Type B pancreatic cell (in vitro differentiated cells): ENCODE data around the gene MYO1C. TPM values are rescaled to one million over a fixed set of nuclear protein-coding genes. Genes with fewer than 3 reads are reported as not detected.
A peak's percentile ranks its signal among the peaks of the same experiment; 100 is the strongest.

Experiments
- DNase-seq: peaks from one replicate; pipeline ENCODE4 v3.0.0; 2021; ENCODE audit warnings: mixed read lengths; ENCODE audit not compliant: unreplicated experiment; ENCODE audit errors: extremely low spot score
- H3K27ac Mint-ChIP-seq: 2 replicates; pipeline ENCODE4 v1.8.0; 2021; ENCODE audit warnings: mild to moderate bottlenecking, mixed read lengths
- H3K27me3 Mint-ChIP-seq: 2 replicates; pipeline ENCODE4 v1.8.0; 2021; ENCODE audit warnings: mixed read lengths
- H3K36me3 Mint-ChIP-seq: 2 replicates; pipeline ENCODE4 v1.8.0; 2021; ENCODE audit warnings: mixed read lengths
- H3K4me1 Mint-ChIP-seq: one replicate; pipeline ENCODE4 v1.8.0; 2021; ENCODE audit warnings: mixed read lengths; ENCODE audit not compliant: unreplicated experiment
- H3K4me3 Mint-ChIP-seq: 2 replicates; pipeline ENCODE4 v1.8.0; 2021; ENCODE audit warnings: mild to moderate bottlenecking, mixed read lengths
- H3K9me3 Mint-ChIP-seq: 2 replicates; pipeline ENCODE4 v1.8.0; 2021; ENCODE audit warnings: mixed read lengths
- CTCF ChIP-seq: fragments of 200-600 bp; sonication (generic); conservative IDR thresholded peaks from 2 replicates; pipeline ENCODE4 v1.5.0; 2021; ENCODE audit warnings: antibody characterized with exemption, mild to moderate bottlenecking
- total RNA-seq: library from RNA; stranded (reverse); gene quantifications from 2 replicates; pipeline ENCODE4 v1.2.1, GENCODE V29; 2021; ENCODE audit warnings: low replicate concordance

Gene MYO1C
- total RNA-seq, 1 donor from 2014 or later: 73.6 TPM

- H3K27ac Mint-ChIP-seq: no peak overlapping the region
- no peak overlapping the region for H3K4me3 Mint-ChIP-seq
- TF ChIP-seq CTCF: no peak
- H3K36me3 Mint-ChIP-seq: no peaks in the 10 kb centered on the region
- H3K27me3 Mint-ChIP-seq: no peaks in the 10 kb centered on the region
- H3K9me3 Mint-ChIP-seq: no peaks in the 10 kb centered on the region
- no peak for DNase-seq
- peaks cover 5% of the 10 kb centered on the region for H3K4me1 Mint-ChIP-seq
Measured at GRCh38 chr17:1503699-1504098, 11.2 kb upstream of the MYO1C start.

GRCh38 chr17:1498869-1499268 lies 6.4 kb upstream of the MYO1C start:
- no peak for DNase-seq
- H3K9me3 Mint-ChIP-seq: no peaks in the 10 kb centered on the region
- H3K4me1 Mint-ChIP-seq: peaks cover 6% of the 10 kb centered on the region
- no peaks in the 10 kb centered on the region for H3K27me3 Mint-ChIP-seq
- H3K27ac Mint-ChIP-seq: peak overlapping the region; percentile 66
- no peaks in the 10 kb centered on the region for H3K36me3 Mint-ChIP-seq
- no peak for TF ChIP-seq CTCF
- no peak overlapping the region for H3K4me3 Mint-ChIP-seq

- TF ChIP-seq CTCF: no peak
- Mint-ChIP-seq H3K27me3 (no peaks in the 10 kb centered on the region), H3K4me3 (no peak overlapping the region), H3K9me3 (no peaks in the 10 kb centered on the region), H3K36me3 (no peaks in the 10 kb centered on the region), H3K4me1 (peaks cover 4% of the 10 kb centered on the region), H3K27ac (peak overlapping the region; percentile 71)
- no peak for DNase-seq
Measured at GRCh38 chr17:1498233-1498632, 5.7 kb upstream of the MYO1C start.

- Mint-ChIP-seq H3K4me3 (no peak overlapping the region), H3K27ac (peak overlapping the region; percentile 71), H3K36me3 (no peaks in the 10 kb centered on the region), H3K9me3 (no peaks in the 10 kb centered on the region), H3K27me3 (no peaks in the 10 kb centered on the region), H3K4me1 (peaks cover 4% of the 10 kb centered on the region)
- DNase-seq: no peak
- no peak for TF ChIP-seq CTCF
Measured at GRCh38 chr17:1497831-1498230, 5.3 kb upstream of the MYO1C start.

- Mint-ChIP-seq H3K9me3 (no peaks in the 10 kb centered on the region), H3K4me3 (no peak overlapping the region), H3K4me1 (peaks cover 9% of the 10 kb centered on the region), H3K36me3 (no peaks in the 10 kb centered on the region), H3K27me3 (no peaks in the 10 kb centered on the region), H3K27ac (no peak overlapping the region)
- no peak for DNase-seq
- no peak for TF ChIP-seq CTCF
Measured at GRCh38 chr17:1496869-1497268, 4.4 kb upstream of the MYO1C start.

- Mint-ChIP-seq H3K4me1 (peaks cover 14% of the 10 kb centered on the region), H3K36me3 (no peaks in the 10 kb centered on the region), H3K27me3 (no peaks in the 10 kb centered on the region), H3K27ac (peak overlapping the region; percentile 21), H3K9me3 (no peaks in the 10 kb centered on the region), H3K4me3 (no peak overlapping the region)
- no peak for TF ChIP-seq CTCF
- no peak for DNase-seq
Measured at GRCh38 chr17:1495265-1495989, 2.9 kb upstream of the MYO1C start.
